Activated B cell treated with CpG ODN at 0.5 μM for 24 hours (primary cell): ENCODE measurements around the gene HDGFL2. TPM values are rescaled to one million over a fixed set of nuclear protein-coding genes. Genes with fewer than 3 reads are reported as not detected.

Source experiments
- ATAC-seq: fragments of 200-7000 bp; cut with Tn5 transposase; one replicate; pipeline ENCODE4 v1.10.0; 2021; ENCODE audit warnings: low read depth, mild to moderate bottlenecking, moderate library complexity
- CTCF ChIA-PET: fragments of 350-600 bp; sonication (Branson Sonifier 250); formaldehyde crosslinking; loops from one replicate; lab custom pipeline; 2021; ENCODE audit warnings: antibody characterized with exemption; lab: Charles Lee
- POLR2A ChIA-PET: fragments of 350-600 bp; sonication (Branson Sonifier 250); formaldehyde crosslinking; loops from one replicate; lab custom pipeline; 2021; ENCODE audit warnings: antibody characterized with exemption; lab: Charles Lee
- DNase-seq: peaks from one replicate; pipeline ENCODE4 v3.0.0; 2022
- H3K27ac Mint-ChIP-seq: one replicate; pipeline ENCODE4 v1.8.0; 2020; ENCODE audit warnings: mixed read lengths
- H3K27me3 Mint-ChIP-seq: one replicate; pipeline ENCODE4 v1.8.0; 2021; ENCODE audit warnings: mixed read lengths
- H3K36me3 Mint-ChIP-seq: one replicate; pipeline ENCODE4 v1.8.0; 2021; ENCODE audit warnings: low read depth, mixed read lengths
- H3K4me1 Mint-ChIP-seq: one replicate; pipeline ENCODE4 v1.8.0; 2021; ENCODE audit warnings: mixed read lengths
- H3K4me3 Mint-ChIP-seq: one replicate; pipeline ENCODE4 v1.8.0; 2020; ENCODE audit warnings: mild to moderate bottlenecking, mixed read lengths
- H3K9me3 Mint-ChIP-seq: one replicate; pipeline ENCODE4 v1.8.0; 2020; ENCODE audit warnings: mixed read lengths
- intact Hi-C: fragments of 100-400 bp; cut with micrococcal nuclease; formaldehyde crosslinking; loops from one replicate; pipeline ENCODE4 v1.15.1; 2024
- total RNA-seq: library from RNA; stranded (reverse); gene quantifications from 2 replicates; pipeline ENCODE4 v1.2.3, GENCODE V29; 2022
- TF ChIP-seq, protein P1 (sequence below): fragments of 200-600 bp; IDR thresholded peaks from one replicate; pipeline ENCODE4 v1.8.0; 2022; ENCODE audit warnings: antibody characterized with exemption, mild to moderate bottlenecking

HDGFL2 gene
- total RNA-seq, 1 donor from 2014 or later: 44.9 TPM

- intact Hi-C loops: loop anchor here (10.0 kb wide), 1 partner anchor 949 kb away; the partner anchor contains the start of genes DOHH and FZR1
- Mint-ChIP-seq H3K36me3 (peaks cover 58% of the 10 kb centered on the region), H3K9me3 (no peaks in the 10 kb centered on the region), H3K27me3 (no peaks in the 10 kb centered on the region), H3K4me1 (peaks cover 20% of the 10 kb centered on the region), H3K27ac (no peak overlapping the region), H3K4me3 (no peak overlapping the region)
- no peak for DNase-seq
- ChIA-PET POLR2A (no interaction called here), CTCF (interaction anchor here (0.5 kb wide), 1 partner anchor 105 kb away, joined by 3 read pairs; no protein-coding TSS in a partner anchor)
- TF ChIP-seq, protein P1, sequence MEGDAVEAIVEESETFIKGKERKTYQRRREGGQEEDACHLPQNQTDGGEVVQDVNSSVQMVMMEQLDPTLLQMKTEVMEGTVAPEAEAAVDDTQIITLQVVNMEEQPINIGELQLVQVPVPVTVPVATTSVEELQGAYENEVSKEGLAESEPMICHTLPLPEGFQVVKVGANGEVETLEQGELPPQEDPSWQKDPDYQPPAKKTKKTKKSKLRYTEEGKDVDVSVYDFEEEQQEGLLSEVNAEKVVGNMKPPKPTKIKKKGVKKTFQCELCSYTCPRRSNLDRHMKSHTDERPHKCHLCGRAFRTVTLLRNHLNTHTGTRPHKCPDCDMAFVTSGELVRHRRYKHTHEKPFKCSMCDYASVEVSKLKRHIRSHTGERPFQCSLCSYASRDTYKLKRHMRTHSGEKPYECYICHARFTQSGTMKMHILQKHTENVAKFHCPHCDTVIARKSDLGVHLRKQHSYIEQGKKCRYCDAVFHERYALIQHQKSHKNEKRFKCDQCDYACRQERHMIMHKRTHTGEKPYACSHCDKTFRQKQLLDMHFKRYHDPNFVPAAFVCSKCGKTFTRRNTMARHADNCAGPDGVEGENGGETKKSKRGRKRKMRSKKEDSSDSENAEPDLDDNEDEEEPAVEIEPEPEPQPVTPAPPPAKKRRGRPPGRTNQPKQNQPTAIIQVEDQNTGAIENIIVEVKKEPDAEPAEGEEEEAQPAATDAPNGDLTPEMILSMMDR: no peak
- no peak for ATAC-seq
These were observed 18.6 kb upstream of the HDGFL2 start for GRCh38 chr19:4453232-4454179.

DNA sequence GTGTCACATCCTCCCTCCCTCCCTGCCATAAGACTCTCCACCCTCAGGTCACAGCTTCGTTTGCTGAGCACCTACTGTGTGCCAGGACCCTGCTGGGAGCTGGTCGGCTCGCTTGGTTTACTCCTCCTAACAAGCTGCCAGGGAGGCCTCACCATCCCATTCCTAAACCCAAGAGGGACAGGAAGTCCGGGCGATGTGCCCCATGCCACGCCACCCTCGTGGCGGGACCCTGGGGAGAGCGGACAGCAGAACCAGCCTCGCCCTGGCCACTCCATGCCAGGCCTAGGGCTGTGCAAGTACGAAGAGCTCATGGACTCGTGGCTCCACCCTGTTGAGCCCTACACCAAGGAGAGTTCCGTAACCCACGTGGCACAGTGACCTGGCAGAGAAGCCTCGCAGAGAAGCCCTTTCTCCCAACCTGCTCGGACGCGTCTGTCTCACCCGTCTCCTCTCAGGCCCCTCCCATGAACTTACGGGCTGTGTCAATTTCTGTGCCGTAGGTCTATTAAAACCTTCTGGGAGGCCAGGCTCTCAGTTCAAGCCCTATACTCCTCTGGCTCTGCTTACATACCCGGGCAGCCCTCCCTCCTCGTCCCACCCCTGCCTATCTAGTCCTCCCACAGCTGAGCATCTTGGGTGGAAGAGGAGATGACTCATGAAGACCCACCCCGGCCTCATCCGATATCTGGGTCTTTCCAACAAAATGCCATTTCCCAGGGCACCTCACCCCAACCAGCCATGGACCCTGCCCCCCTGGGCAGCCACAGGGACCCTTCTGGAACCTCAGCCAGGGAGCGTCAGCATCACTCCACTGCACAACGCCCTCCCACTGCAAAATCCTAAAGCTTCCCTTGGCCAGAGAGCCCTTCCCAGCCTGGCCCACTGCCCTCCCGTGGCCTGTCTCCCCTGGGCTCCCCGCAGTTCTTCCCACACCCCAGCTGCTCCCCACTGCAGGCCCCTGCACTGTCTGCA lies 17.1 kb upstream of the HDGFL2 start:
- intact Hi-C loops: loop anchor here (5.0 to 10.0 kb wide), 2 partner anchors 267 to 950 kb away; partner anchors contain the start of genes DOHH, DPP9 and FZR1
- ChIA-PET CTCF (no interaction called here), POLR2A (interaction anchor here (0.6 kb wide), 1 partner anchor 169 kb away, joined by 3 read pairs; no protein-coding TSS in a partner anchor)
- Mint-ChIP-seq H3K27ac (no peak overlapping the region), H3K9me3 (no peaks in the 10 kb centered on the region), H3K4me1 (peaks cover 20% of the 10 kb centered on the region), H3K27me3 (no peaks in the 10 kb centered on the region), H3K4me3 (peak overlapping the region; percentile 24), H3K36me3 (peaks cover 48% of the 10 kb centered on the region)
- DNase-seq (no peak), ATAC-seq (no peak)
- TF ChIP-seq, protein P1: no peak

- no peaks in the 10 kb centered on the region for H3K9me3 Mint-ChIP-seq
- intact Hi-C loops: loop anchor here (5.0 to 10.0 kb wide), 2 partner anchors 266 to 951 kb away; partner anchors contain the start of genes DOHH, DPP9 and FZR1
- H3K4me3 Mint-ChIP-seq: peak overlapping the region; percentile 89
- H3K27ac Mint-ChIP-seq: peak overlapping the region; percentile 75
- TF ChIP-seq, protein P1: no peak
- H3K27me3 Mint-ChIP-seq: no peaks in the 10 kb centered on the region
- H3K4me1 Mint-ChIP-seq: peaks cover 20% of the 10 kb centered on the region
- ATAC-seq: no peak
- ChIA-PET POLR2A (interaction anchor here (1.3 kb wide), 1 partner anchor 209 kb away, joined by 3 read pairs; the partner anchor contains the start of gene YJU2), CTCF (interaction anchor here (1.6 kb wide), 1 partner anchor 86 kb away, joined by 3 read pairs; no protein-coding TSS in a partner anchor)
- DNase-seq: no peak
- peaks cover 41% of the 10 kb centered on the region for H3K36me3 Mint-ChIP-seq
These were observed 16.2 kb upstream of the HDGFL2 start for GRCh38 chr19:4455719-4456475.

DNA sequence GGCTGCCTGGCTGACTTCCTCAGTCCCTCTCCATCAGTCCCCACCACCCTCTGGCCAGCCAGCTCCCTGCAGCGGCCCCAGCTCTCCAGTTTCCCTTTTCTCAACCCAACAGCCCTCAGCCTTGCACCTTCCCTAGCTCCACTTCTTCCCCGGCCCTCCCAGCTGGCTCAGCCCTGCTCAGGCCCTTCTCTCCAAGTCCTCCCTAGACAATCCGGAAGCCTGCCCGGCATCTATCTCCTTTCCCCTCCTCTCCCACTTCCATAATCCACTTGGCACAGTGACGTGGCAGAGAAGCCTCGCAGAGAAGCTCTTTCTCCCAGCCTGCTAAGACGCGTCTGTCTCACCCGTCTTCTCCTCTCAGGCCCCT lies 15.6 kb upstream of the HDGFL2 start:
- peaks cover 36% of the 10 kb centered on the region for H3K36me3 Mint-ChIP-seq
- H3K27ac Mint-ChIP-seq: peak overlapping the region; percentile 75
- ChIA-PET CTCF (interaction anchor here (1.6 kb wide), 1 partner anchor 86 kb away, joined by 3 read pairs; no protein-coding TSS in a partner anchor), POLR2A (interaction anchor here (0.6 to 3.2 kb wide), 4 partner anchors 15 to 735 kb away, joined by 3 to 26 read pairs (median 5); partner anchors contain the start of genes HDGFL2 and YJU2)
- intact Hi-C loops: loop anchor here (5.0 to 10.0 kb wide), 2 partner anchors 266 to 952 kb away; partner anchors contain the start of genes DOHH, DPP9 and FZR1
- no peak for DNase-seq
- TF ChIP-seq, protein P1: no peak
- no peak for ATAC-seq
- no peaks in the 10 kb centered on the region for H3K27me3 Mint-ChIP-seq
- H3K9me3 Mint-ChIP-seq: no peaks in the 10 kb centered on the region
- H3K4me3 Mint-ChIP-seq: peak overlapping the region; percentile 89
- H3K4me1 Mint-ChIP-seq: peaks cover 20% of the 10 kb centered on the region
